Glomerular visceral epithelial cell (primary cell): ENCODE results near the gene NEU4.
"Not testable (repeated sequence)": the region's sequence is repeated elsewhere in the genome, so short reads cannot be mapped to it uniquely, and the experiment has no call there.

Experiments used
- DNase-seq: peaks from one replicate; pipeline ENCODE4 v3.0.0-alpha.2; 2016; ENCODE audit errors: extremely low spot score

Gene NEU4, protein sequence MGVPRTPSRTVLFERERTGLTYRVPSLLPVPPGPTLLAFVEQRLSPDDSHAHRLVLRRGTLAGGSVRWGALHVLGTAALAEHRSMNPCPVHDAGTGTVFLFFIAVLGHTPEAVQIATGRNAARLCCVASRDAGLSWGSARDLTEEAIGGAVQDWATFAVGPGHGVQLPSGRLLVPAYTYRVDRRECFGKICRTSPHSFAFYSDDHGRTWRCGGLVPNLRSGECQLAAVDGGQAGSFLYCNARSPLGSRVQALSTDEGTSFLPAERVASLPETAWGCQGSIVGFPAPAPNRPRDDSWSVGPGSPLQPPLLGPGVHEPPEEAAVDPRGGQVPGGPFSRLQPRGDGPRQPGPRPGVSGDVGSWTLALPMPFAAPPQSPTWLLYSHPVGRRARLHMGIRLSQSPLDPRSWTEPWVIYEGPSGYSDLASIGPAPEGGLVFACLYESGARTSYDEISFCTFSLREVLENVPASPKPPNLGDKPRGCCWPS

DNA sequence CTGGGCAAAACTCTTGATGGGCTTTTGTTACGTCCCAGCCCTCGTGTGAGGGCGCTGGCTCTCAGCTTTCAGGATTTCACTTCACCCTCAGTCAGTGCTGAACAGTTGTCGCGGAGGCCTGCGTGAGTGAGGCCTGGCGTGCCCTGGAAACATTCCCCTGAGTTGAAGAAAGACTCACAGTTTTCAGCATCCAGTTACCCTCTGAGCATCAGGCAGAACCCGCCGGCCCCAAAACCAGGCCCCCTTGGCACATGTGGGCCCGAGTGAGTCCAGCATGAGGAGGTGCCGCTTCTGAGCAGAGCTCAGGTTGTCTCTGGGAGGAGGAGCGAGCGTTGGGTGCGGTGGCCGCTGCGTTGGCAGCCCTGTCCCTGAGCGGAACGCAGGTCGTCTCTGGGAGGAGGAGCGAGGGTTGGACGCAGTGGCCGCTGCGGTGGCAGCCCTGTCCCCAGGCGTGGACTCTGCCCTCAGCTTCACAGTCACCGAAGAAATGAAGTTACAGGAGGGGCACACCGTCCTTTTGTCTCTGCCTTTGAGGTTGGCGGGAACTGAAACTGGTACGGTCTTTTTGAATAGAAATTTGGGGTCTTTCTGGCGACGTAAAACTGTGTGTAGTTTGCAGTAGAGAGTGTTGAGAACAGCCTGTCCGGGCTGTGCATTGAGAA, at the start of gene NEU4:
Gene NEU4, plus strand, starts transcription at position 473 of the 662 bp plus-strand sequence. CDS start 5,292 bp downstream, outside the sequence.
- no peak for DNase-seq

DNA sequence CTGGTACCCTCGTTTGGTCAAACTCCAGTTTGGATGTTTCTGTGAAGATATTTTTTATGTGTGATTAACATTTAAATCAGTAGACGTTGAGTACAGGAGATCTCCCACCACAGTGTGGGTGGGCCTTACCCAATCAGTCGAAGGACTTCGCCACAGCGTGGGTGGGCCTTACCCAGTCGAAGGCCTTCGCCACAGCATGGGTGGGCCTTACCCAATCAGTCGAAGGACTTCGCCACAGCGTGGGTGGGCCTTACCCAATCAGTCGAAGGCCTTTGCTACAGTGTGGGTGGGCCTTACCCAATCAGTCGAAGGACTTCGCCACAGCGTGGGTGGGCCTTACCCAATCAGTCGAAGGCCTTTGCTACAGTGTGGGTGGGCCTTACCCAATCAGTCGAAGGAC, 49.1 kb upstream of the NEU4 start:
- not testable (repeated sequence) for DNase-seq

DNA sequence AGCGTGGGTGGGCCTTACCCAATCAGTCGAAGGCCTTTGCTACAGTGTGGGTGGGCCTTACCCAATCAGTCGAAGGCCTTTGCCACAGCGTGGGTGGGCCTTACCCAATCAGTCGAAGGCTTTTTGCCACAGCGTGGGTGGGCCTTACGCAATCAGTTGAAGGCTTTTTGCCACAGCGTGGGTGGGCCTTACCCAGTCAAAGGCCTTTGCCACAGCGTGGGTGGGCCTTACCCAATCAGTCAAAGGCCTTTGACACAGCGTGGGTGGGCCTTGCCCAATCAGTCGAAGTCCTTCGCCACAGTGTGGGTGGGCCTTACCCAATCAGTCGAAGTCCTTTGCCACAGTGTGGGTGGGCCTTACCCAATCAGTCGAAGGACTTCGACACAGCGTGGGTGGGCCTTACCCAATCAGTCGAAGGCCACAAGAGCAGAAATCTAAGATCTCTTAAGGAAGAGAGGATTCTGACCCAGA, 48.7 kb upstream of the NEU4 start:
- no peak for DNase-seq

DNA sequence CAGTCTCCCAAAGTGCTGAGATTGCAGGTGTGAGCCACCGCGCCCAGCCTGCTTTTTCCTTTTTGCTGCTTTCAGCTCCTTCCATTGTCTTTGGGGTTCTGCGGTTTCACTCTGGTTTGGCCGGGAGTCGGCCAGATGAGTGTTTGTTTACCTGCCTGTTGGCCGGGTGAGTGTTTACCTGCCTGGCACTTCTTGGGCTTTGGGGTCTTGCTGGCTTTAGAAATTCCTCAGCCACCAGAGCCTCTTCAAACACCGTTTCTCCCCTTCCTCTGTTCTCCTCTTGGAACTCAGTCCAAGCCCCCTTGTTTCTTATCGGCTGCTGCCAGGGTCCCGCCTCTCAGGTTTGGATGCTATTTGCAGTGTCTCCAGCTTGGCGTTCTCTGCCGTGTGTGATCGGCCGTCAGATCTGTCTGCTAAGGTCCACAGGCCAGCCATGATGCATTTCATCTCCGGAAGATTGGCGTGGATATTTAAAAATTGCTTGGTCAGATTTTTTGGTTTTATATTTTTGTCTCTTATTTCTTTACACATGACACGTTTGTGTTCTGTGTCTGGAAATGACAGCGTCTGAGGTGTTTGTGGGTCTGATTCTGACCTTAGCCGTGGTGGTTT, 46.6 kb upstream of the NEU4 start:
- no peak for DNase-seq

DNA sequence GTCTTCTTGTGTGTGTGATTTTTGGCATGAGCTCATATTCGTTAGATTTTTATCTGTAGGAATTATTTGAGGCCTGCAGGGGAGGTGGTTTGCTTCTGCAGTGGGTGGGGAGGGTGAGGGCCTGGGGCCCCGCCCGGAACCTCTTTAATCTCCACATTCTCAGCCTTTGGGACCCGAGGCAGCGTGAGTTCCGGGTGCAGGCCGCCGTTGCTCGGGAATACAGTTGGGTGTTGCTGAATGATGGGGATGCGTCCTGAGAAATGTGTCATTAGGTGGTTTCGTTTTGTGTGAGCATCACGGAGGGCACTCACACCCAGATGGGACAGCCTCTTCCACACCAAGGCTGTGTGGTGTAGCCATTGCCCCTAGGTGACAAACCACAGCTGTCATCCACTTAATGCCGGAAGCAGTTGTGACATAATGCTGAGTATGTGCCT, 46.0 kb upstream of the NEU4 start:
- no peak for DNase-seq

DNA sequence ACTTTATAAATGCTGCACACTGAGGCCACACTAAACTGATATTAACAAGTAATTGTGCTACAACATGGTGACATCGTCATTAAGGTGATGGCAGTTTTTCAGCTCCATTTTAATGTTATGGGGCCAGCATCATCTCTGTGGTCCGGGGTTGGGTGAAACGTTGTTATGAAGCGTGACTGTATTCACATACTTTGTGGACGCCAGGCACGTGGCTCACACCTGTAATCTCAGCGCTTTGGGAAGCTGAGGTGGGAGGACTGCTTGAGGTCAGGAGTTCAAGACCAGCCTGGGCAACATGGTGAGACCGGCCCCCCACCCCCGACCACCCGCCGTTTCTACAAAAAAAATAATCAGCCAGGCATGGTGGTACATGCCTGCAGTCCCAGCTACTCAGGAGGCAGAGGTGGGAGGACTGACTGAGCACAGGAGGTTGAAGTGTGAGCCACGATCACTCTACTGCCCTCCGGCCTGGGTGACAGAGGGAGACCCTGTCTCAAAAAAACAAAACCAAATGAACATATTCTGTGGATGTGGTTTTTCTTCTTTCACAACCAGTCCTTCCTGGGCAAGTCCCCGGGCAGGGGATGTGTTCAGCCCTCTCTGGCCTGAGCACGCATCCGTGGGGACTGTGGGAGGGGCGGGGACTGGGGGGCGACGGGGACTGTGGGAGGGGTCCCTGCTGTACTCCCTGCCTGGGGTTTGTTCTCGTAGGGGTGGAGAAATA, 45.3 kb upstream of the NEU4 start:
- DNase-seq, result no peak

DNA sequence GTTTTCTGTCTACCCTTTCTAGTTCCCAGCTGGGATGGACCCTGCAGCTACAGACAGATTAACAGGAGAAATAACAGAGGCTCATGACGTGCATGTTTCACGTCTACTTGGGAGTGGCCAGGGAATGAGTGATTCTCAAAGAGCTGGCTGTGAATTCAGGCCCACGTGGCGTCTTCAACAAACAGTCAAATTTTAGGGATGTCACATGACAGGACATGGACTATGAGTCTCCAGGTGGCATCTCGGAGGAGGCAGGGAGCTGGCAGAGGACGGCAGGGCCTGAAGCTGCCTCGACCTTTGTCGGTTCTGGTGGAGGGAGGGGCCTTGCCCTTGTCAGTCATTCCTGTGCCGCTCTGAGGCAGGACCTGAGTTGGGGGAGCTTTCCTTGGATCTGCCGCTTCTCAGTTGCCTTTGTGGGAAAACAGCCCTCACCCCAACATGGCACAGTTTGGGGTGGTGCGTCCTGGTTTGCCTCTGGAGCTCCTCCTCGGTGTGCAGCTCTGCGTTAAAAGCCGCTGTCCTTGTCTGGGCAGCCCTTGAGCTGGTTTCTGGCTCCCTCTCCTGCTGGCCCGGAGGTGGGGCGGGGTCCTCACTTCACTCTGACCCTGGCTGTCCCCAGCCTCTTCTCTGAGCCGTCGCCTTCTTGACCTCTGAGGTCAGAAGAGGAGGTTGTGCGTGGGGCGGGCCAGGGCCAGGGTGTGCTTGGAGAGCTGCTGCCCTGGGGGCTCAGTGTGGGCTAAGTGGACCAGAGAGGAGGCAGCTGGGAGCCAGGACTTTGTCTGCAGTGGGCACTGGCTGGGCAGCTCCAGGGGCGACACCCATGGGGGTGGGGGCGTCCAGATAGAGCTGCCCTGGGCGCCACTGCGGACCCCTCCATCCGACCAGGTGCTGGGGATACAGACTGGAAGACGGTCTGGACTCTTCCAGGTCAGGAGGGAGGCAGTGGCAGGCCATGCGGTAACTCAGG, 44.4 kb upstream of the NEU4 start:
- DNase-seq, result no peak

DNA sequence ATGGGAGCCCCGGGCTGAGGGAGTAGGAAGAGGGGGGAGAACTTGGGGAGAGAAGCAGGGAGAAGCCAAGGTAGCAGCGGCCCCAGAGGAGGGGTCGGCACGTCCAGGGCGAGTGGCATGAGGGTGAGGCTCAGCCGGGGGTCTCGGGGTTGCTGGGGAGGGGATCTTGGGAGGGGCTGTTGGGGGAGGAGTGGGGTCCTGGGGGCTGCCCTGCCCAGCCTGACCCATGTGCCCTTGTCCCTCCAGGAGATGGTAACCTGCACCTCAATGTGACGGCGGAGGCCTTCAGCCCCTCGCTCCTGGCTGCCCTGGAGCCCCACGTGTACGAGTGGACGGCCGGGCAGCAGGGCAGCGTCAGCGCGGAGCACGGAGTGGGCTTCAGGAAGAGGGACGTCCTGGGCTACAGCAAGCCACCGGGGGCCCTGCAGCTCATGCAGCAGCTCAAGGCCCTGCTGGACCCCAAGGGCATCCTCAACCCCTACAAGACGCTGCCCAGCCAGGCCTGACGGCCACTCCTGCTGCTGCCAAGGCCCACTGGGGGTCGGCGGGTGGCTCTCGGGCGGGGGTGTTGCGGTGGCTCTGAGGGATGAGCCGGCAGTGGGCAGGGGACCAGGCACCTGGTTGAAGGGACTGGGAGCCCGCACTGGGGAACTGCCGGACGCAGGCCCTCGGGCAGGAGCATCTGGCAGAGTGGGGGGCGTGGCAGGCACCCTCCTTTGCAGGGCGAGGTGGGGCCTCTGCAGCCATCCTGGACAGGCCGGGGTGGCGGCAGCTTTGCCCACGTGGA, 41.3 kb upstream of the NEU4 start:
- DNase-seq, result no peak

DNA sequence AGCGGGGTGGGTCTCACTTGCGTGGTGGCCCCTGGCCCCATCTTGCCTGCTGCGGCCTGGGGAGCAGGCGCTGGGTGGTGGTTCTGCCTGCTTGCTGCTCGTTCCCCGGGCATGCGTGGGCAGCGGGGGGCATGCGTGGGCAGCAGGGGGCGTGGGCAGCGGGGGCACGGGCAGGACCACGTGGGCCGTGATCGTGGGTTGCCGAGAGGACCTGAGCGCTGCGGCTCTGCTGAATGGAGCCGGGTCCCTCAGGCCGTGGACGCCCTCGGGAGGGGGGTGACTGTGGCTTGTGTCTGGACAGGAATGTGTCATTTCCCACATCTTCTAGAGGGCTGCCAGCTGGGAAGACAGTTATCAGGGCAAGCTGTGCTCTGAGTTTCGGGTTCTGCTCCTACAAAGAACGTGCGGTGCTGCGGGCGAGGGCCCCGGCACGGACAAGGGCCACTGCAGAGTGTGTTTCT, 40.7 kb upstream of the NEU4 start:
- DNase-seq, result no peak

DNA sequence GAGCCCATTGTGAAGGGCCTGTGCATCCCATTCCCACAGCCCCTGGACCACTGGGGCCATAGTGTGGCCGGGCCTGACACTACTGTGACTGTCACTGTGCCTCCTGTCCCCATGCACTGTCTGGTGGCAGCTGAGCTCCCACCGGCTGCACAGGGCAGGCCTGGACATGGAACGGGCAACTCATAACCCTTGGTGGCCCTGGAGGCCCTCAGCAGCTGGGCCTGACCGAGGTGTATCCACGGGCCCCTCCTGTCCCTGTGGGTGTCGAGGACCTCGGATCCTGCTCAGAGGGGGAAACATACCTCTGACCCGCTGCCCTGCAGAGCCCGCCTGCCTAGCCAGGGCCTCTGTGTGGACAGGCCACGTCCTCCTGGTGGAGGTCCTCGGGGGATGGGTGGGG, 40.1 kb upstream of the NEU4 start:
- DNase-seq, result no peak

DNA sequence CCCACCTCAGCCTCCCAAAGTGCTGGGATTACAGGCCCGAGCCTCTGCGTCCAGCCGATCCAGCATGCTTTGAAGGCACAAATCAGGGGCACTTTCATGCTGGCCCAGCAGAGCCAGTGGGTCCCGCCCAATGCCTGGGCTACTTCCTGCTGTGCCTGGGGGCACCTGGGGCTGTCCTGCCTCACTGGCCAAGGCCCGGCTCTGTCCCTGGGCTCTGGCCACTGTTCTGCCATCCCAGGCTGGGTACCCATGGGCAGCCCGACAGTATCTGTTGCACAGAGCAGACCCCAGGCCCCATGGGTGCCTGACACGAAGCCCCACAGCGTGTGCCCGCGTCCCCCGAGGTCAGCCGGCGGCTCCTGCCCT, 39.2 kb upstream of the NEU4 start:
- DNase-seq, result no peak

DNA sequence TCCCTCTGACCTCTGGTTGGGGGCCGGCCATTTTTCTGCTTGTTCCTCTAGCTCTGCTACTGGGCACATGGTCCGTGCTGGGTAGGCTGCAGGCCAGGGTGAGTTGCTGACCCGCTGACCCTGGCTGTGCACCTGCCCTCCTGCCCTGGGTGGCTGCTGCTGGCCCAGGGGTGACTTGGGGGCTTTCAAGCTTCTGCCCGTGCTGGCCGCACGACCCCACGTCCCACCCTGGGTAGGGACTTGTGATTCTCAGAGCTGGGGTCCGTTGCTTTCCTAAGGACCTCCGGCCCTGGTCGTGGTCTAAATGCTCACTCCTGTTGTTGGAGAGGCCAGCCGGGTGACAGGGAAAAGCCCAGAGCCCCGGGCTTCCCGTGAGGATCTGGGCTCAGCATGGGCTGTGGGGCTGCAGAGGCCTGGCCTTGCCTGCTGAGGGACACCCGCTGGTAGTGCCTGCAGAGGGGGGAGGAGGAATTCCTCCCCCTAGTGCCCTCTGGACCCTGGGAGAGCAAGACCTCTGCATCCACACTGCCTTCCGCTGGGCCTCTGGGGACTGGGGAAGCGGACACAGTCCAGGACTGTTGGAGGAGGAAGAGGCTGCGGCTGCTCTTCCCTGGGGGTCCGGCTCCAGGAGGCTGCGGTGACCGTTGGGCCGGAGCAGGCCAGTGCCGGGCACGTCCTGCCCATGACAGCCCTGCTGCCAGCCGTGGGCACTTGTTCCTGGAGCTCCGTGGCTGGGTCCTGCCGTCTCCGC, 38.6 kb upstream of the NEU4 start:
- no peak for DNase-seq

DNA sequence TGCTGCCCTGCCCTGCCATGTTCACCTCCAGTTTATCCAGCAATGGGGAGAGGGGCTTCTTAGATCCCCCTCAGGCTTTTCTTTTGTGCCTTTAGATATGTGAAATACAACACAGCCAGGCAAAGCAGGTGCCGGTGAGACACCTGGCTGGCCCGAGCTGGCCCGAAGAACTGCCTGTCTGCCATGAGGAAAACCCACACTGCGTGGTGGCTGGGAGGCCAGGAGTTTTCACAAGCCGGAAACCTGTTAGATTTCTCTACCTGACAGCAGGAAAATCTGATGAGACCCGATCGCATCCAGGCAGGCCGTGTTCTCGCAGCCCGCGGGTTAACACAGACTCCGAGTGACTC, 38.1 kb upstream of the NEU4 start:
- no peak for DNase-seq

DNA sequence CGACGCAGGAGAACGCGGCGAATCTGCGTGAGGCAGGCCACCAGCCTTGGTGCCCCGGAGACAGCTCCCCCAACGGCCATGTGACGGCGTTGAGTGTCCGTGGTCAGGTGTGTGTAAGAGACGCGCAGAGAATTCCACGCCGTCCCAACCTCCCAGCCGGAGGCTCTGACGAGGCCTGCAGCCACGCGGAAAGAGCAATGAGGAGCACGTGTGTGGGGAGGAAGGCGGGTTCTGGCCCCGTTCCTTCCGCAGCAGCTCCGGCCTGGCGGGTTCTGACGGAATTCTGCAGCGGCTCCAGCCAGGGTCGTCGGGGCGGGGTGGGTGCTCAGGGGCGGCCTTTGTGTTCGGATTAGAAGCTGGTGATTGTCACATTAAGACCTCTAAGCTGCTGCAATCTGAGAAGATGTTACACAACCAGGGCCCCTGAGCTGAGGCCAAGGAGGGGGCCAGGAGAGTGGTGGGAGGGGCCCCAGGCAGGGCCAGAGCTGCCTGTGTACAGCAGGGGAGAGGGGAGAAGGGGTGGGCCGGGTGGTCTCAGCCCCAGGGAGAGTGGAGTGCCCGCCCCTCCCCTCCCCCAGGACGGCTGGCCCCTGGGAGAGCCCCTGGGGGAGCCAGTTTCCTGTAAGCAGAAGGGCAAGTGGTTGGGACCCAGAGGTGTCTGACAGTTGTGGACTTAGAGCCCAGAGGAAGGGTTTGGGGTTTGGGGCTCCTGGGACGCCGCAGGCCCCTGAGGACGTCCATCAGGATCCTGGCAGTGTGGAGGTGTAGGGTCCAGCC, 37.5 kb upstream of the NEU4 start:
- DNase-seq, result no peak

DNA sequence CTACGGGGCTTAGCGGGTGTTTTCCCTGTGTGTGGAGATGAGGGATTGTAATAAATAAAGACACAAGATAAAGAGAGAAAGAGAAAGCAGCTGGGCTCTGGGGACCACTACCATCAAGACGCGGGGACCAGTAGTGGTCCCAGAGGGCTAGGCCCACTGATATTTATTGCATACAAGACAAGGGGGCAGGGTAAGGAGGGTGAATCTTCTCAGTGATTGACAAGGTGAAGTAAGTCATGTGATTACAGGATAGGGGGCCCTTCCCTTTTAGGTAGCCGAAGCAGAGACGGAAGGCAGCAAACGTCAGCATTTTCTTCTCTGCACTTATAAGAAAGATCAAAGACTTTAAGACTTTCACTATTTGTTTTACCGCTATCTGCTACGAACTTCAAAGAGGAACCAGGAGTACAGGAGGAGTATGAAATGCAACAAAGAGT, 36.9 kb upstream of the NEU4 start:
- DNase-seq, result no peak

DNA sequence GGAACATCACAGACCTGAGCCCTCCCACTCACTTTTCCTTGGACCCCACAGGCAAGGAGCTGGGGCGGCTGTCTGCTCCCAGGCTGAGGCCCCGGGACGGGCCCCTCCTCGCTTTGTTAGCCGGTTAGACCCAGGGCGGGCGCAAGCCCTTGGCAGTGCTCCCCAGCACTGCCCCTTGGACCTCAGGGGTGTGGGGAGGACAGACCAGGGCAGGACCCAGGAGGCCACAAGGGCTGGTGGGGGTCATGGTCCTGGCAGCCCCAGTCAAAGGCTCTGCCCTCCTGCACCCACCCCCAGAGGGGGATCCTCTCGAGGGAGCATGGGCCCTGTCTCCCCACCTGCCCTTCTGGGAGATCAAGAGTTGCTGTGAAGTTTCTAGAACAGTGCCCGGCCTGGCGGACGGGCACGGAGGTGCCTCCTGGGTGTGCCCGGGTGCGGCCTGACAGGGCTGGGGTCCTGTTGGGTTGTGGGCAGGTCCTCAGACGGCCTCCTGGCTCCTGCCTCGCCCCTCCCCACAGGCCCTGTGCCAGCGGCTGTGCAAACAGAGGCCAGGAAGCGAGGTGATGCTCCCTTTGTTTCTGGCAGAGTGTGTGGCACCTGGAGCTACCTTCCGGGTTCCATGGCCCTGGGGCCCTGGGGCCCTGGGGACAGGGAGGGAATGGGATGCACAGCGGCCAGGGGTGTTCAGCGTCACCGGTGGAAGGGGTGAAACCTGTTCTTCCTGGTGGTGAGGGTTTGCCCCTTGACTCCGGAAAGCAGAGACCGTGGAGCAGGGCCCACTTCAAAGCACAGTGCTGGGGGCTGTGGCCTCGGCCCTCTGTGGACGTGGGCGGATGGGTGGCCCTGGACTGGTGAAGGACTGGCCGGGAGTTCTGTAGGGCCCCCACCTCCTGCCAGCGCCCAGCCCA, 35.2 kb upstream of the NEU4 start:
- DNase-seq, result no peak
